GM19372 (cell line): Measurements from ENCODE around the gene PLEKHG5.

Experiments used
- ATAC-seq: cut with Tn5 transposase; IDR thresholded peaks from one replicate; pipeline ENCODE4 v1.9.1; 2021; ENCODE audit warnings: mild to moderate bottlenecking, low read depth, moderate library complexity; ENCODE audit not compliant: unreplicated experiment

PLEKHG5 gene

GRCh38 chr1:6483017-6483760 lies 8.3 kb downstream of the PLEKHG5 start:
- no peak for ATAC-seq

- ATAC-seq: no peak
Measured at GRCh38 chr1:6481820-6482219, 9.6 kb downstream of the PLEKHG5 start.

- ATAC-seq: no peak
Measured at GRCh38 chr1:6477039-6477820, 14.2 kb downstream of the PLEKHG5 start.

- ATAC-seq: no peak
Measured at GRCh38 chr1:6476483-6476882, 15.0 kb downstream of the PLEKHG5 start.

- ATAC-seq: no peak
Measured at GRCh38 chr1:6475381-6476133, 15.9 kb downstream of the PLEKHG5 start.

- ATAC-seq: no peak
Measured at GRCh38 chr1:6474815-6475282, 16.6 kb downstream of the PLEKHG5 start.

- no peak for ATAC-seq
Measured at GRCh38 chr1:6473974-6474814, 17.3 kb downstream of the PLEKHG5 start.

GRCh38 chr1:6473156-6473555 lies 18.3 kb downstream of the PLEKHG5 start:
- no peak for ATAC-seq

- no peak for ATAC-seq
Measured at GRCh38 chr1:6472391-6472790, 19.1 kb downstream of the PLEKHG5 start.

GRCh38 chr1:6471970-6472368 lies 19.5 kb downstream of the PLEKHG5 start:
- no peak for ATAC-seq

GRCh38 chr1:6471086-6471969 lies 20.1 kb downstream of the PLEKHG5 start:
- ATAC-seq: no peak

GRCh38 chr1:6470132-6471085 lies 21.1 kb downstream of the PLEKHG5 start:
- no peak for ATAC-seq

GRCh38 chr1:6468729-6469461 lies 22.6 kb downstream of the PLEKHG5 start:
- ATAC-seq: no peak

- ATAC-seq: no peak
Measured at GRCh38 chr1:6467744-6468688, 23.5 kb downstream of the PLEKHG5 start.

GRCh38 chr1:6467224-6467623 lies 24.2 kb downstream of the PLEKHG5 start:
- no peak for ATAC-seq

GRCh38 chr1:6466751-6467150 lies 24.7 kb downstream of the PLEKHG5 start:
- ATAC-seq: no peak
